GM18499 (cell line): ENCODE data around the gene ATP6V1B1.
"Not testable (repeated sequence)": the region's sequence is repeated elsewhere in the genome, so short reads cannot be mapped to it uniquely, and the experiment has no call there.

ENCODE experiments used
- ATAC-seq: cut with Tn5 transposase; IDR thresholded peaks from one replicate; pipeline ENCODE4 v1.9.1; 2021; ENCODE audit warnings: moderate number of reproducible peaks; ENCODE audit not compliant: insufficient read depth, unreplicated experiment

Gene ATP6V1B1

DNA sequence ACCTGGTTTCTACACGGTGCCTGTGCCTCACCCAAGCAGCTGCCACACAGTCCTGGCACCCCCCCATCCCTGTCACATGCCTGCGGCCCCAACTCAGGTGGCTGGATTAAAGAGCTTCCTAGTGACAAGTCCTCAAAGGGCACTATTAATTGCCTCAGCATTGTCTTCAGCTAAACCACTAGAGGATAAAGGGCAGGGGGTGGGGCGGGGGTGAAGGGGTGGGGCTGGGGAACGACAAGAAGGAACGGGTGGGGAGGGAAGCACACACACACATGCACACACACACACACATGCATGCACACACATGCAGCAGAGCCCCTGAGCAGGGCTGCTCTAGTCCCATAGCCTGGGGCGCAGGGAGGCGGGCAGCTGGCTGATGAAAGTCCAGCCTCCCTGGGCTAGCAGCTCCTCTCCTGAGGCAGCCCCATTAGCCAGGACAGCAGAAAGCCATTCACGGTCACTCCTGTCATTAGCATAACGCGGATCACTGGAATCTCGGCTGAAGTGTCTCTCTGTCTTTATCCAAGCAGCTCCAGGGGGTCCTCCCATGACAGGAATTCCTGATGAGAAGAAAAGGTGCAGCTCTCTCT is 66.4 kb downstream of the ATP6V1B1 start:
- no peak for ATAC-seq

DNA sequence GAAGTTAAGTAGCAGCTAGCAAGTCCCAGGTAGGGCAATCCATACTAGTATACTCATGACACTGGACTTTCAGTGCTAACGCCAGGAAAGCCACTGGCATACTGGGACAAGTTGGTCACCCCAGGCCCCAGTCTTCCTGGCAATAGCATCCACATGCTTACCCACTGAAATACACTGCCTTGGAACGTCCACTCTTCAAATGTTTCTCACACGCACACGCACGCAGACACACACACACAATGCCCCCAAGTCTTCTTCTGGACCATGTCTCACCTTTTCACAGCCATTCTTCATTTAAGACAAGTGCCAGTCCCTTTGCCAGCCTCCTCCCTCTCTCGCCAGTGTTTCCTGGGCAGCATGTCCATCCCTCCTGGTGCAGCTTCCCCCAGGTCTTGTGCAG is 67.7 kb downstream of the ATP6V1B1 start:
- ATAC-seq: no peak

GRCh38 chr2:71003966-71004755 is 68.5 kb downstream of the ATP6V1B1 start:
- ATAC-seq: no peak

- no peak for ATAC-seq
Observed at GRCh38 chr2:71004857-71005256, 69.2 kb downstream of the ATP6V1B1 start.

- ATAC-seq: no peak
Observed at GRCh38 chr2:71005271-71006202, 69.8 kb downstream of the ATP6V1B1 start.

DNA sequence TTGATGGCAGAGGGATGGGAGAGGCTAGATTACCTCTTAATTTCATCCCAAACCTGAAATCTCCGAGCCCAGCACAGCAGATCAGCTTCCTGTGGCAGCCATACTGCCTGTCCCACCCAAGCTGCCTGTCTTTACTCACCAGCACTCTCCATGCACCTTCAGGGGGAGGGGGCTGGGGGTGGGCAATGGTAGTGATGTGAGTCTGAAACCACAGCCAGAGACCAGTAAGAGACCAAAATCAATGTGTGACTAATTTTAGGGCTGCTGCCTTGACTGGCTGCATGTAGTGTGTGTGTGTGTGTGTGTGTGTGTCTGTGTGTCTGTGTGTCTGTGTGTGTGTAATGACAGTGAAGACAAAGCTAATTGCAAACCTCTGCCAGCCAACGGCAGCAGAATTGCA is 70.6 kb downstream of the ATP6V1B1 start:
- ATAC-seq: no peak

DNA sequence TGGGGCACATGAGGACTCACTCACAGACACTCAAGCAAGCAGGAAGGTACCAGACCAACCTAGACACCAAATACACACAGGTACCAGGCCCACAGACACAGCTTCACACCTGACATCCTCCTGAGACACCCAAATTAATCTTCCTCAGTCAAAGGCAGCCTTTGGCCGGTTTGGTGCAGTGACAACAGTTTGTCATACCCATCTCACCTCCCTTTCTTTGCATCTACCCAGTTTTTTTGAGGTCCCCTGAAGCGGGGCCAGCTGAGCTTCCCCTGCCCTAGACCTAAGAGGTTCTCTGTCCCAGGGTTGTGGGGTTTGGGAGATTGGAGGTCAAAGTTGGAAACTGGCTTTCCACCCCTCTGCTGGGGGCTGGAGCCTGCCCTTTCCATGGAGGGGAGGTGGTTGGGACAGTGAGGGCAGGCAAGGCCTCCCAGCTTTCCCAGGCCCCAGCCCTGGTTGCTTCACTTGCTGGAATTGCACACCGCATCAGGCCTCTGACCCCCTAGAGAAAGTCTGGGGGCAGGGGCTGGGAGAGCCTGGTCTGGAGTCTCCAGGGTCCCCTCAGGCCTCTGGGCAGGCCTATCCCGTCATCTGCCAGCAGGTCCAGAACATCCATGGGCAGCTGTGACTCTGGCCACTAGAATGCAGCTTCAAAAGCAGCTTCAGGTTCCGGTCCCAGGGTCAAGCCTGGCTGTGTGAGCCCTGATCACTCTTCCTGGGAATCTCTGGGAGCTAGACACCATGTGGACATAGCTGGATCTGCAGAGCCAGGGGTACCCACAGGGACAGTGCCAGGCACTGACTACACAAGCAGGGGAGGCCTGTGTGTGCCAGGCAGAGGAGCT is 71.5 kb downstream of the ATP6V1B1 start:
- no peak for ATAC-seq

GRCh38 chr2:71008342-71008741 is 72.6 kb downstream of the ATP6V1B1 start:
- ATAC-seq: no peak

GRCh38 chr2:71011786-71012185 is 76.1 kb downstream of the ATP6V1B1 start:
- ATAC-seq: not testable (repeated sequence)
